NCI-H2107 treated with DMSO at 0.1 percent for 48 hours (cell line): ENCODE results near the gene CREB3L4.
"Not testable (repeated sequence)": the region's sequence is repeated elsewhere in the genome, so short reads cannot be mapped to it uniquely, and the experiment has no call there.

Source experiments
- DNase-seq: peaks from one replicate; lab custom pipeline; 2025; ENCODE audit not compliant: unreplicated experiment; lab: John Stamatoyannopoulos, UW

CREB3L4 gene

DNA sequence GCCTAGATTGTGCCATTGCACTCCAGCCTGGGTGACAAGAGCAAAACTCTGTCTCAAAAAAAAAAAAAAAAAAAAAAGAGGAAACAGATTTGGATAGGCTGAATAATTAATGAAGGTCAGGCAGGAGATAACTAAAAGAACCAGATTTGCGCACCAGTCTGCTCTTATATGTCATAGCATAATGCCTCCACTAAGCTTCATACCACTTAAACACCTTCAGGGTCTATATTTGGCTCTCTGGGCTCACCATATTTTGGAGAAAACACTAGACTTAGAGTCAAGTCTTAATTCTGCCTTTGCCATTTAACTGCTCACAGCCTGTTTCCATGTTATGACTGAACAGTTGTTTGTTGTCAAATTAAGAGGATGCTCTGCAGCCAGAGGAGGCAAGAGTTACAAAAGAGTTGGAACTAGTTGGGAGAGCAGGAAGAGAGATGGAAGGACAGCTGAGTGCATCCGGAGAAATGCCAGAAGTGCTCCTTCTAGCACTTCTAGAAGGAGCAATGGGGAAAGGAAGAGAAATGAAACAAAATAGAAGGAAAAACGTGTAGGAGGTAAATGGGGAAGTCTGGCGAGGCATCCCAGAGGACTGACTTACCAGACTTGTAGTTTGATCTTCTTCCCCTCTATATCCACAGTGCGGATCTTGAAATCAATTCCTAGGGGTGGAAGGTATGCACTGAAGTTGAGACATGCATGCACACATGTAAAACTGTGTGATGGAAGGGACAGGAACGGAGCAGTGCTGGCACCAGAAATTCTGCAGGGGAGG, 16.6 kb downstream of the CREB3L4 start:
- no peak for DNase-seq

DNA sequence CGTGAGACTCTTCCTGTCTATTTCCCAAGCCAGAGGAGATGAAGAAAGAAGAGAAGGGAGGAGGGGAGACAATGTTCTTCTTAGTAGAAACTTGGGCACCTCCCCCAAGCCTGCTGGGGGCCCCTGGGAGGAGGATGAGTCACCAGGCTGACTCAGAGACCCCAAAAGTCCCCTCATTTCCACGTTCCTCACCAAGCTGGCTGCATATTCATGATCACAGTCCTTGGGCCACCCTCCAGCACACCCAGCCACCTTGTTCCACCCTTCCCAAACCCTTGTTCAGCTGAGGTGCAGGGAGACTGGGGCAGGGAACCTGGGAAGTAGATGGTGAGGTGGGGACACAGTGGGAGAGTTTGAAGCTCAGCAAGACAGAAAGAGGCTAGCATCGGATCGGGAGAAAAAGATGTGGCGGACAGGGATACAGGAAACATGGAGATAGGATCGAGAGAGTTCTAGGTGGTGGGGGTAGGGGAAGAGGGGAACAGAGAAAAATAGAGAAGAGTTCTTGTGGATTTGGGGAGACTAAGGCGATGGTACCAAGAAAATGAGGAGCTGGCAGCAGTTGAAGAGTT, 17.7 kb downstream of the CREB3L4 start:
- DNase-seq: no peak

DNA sequence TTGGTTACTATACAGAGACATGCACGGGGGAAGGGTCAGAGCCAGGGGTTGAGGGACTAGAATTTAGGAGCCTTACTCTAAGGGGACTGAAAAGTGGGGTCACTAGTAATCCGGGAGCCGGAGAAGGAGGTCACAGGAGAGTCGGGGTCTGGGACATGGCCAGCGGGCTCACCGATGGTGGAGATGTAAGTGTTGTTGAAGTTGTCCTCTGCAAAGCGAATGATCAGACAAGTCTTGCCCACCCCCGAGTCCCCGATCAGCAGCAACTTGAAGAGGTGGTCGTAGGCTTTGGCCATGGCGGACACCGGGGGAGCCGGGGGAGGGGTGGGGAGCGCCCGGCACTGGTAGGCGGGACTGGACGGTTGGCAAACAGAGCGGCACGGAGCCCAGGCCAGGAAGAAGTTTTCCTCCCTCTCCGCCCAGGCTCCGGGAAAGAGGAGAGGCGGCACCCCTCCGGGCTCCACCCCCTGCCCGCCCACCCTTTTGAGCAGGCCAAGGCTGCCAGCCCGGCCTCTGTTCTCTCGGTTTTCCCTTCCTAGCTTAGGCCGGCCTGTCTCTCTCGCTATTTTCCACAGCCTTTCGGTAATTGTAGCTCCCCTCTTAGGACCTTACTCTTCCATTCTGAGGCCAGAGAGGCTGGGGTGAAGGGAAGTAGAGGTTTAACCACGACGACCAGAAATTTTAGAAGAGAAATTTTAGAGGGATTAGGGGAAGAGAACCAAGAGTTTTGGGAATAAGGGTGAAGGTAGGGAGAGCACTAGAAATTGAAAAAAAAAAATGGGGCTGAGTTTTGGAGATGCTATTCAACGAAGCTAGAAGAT, 18.4 kb downstream of the CREB3L4 start, which contains the start of gene RAB13:
TSS of gene RAB13 (minus strand) at position 399 of the 821 bp plus-strand sequence. CDS start at position 296, 103 bp downstream.
- peak; percentile 54 for DNase-seq

DNA sequence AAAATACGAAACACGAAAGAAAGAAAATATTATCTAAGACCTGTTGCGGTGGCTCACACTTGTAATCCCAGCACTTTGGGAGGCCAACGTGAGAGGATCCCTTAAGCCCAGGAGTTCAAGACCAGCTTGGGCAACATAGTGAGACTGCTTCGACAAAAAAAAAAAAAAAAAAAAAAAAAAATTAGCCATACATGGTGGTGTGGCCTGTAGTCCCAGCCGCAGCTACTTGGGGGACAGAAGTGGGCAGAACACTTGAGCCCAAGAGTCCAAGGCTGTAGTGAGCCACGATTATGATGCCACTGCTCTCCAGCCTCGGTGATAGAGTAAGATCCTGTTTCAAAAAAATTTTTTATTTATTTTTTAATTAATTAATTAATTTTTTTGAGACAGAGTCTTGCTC, 19.9 kb downstream of the CREB3L4 start:
- no peak for DNase-seq

DNA sequence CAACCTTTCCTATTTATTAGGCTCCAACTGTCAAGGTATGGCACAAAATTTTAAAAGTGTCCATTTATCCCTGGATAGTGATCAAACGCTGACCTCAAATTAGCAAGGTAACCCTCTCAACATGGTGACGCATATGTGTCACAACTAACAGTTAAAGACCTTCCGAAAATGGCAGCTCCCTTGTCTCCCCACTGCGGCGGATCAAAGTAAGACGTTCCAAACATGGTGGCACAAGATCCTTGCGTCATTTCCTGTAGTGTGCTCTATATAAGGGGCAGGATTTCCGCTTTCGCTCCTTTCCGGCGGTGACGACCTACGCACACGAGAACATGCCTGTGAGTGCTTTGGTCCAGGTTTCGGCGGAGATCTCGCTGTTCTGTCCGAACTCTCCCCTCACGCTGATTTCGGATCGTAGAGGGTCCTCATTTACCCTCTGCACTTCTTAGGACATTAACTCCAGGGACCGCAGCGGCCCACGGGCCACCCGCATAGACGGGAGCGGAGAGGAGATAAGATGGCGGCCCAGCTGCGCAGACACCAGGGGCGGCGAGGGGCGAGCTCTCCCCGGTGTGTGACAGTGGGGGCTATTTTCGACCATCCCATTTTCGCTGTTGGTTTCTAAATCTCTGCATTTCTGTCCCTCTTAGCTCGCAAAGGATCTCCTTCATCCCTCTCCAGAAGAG, 22.9 kb downstream of the CREB3L4 start, which contains the start of gene RPS27:
TSS of gene RPS27 (plus strand) at position 295 of the 683 bp plus-strand sequence. CDS start at position 330, 35 bp downstream.
- peak; percentile 99 for DNase-seq

DNA sequence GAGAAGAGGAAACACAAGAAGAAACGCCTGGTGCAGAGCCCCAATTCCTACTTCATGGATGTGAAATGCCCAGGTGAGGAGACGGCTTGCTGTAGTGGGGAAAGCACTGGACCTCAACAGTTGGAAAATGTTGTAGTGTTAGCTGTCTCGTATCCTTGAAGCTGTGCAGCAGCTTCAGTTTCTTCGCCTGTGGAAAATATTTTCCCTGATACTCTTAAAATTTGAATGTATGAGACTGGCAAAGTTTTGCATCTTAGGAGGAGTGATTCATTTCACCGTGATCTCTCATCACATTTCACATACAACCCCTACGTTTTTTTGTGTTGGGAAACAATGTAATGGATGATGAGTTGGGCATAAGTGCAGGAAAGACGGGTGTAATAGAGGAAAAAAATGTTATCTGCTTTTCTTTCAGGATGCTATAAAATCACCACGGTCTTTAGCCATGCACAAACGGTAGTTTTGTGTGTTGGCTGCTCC, 23.5 kb downstream of the CREB3L4 start:
- DNase-seq: no peak

DNA sequence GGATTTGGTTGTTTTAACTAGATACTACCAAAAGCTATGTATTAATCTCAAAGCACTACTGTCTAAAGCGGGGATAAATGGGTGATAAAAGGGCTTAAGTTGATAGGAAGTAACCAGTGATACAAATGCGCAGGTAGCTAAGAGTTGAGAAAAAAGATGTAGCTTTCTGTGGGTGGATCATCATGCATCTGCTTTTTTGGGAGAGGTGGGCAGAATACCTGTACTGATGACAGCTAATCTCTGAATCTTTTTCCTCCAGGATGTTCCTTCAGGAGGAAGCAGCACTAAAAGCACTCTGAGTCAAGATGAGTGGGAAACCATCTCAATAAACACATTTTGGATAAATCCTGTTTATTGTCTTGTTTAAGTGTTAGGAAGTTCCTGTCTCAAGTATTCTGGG, 24.1 kb downstream of the CREB3L4 start:
- no peak for DNase-seq

DNA sequence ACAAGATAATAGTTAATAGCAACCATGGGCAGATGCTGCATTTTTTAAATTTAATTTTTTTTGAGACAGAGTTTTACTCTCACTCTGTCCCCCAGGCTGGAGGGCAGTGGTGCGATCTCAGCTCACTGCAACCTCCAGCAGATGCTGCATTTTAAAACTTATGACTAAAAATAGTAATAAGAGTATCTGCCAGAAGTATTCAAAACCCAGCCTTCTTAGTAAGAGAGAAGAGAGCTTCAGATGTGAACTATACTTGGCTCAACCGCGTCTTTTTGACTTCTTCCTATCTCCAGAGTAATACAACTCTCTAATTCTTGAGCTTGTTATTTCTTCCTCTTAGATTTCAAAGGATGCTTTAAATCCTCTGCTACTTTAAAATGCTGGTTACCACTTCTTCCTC, 27.5 kb downstream of the CREB3L4 start:
- DNase-seq: no peak

DNA sequence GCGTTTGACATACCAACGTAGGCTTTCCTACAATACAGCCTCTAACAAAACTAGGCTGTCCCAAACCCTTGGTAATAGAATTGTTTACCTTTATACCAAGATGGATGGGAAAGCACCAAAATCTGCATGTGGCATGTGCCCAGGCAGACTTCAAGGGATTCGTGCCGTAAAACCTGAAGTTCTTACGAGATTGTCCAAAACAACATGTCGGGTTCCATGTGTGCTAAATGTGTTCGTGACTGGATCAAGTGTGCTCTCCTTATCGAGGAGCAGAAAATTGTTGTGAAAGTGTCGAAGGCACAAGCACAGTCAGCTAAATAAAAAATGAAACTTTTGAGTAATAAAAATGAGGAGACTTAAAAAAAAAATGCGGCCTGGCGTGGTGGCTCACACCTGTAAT, 27.9 kb downstream of the CREB3L4 start:
- DNase-seq: no peak

DNA sequence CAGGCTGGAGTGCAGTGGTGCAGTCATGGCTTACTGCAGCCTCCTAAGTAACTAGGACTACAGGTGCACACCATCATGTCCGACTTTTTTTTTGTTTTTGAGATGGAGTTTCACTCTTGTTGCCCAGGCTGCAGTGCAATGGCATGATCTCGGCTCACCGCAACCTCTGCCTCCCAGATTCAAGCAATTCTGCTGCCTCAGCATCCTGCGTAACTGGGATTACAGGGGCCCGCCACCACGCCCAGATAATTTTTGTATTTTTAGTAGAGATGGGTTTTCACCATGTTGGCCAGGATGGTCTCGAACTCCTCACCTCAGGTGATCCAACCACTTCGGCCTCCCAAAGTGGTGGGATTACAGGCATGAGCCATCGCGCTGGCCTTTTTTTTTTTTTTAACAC, 29.2 kb downstream of the CREB3L4 start:
- not testable (repeated sequence) for DNase-seq

DNA sequence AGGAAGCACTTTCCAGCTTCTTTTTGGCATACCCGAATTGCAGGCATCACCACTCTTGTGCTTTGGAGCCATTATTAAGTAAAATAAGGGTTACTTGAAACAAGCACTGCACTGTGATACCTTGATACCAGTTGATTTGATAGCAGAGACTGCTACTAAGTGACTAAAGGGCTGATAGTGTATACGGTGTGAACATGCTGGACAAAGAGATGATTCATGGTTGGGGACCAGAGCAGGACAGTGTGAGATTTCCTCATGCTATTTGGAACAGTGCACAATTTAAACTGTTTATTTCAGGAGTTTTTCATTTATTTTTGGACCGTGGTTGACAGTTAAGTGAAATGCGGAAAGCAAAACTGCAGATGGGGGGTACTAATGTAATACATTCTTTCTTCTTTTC, 32.7 kb downstream of the CREB3L4 start:
- DNase-seq: no peak

DNA sequence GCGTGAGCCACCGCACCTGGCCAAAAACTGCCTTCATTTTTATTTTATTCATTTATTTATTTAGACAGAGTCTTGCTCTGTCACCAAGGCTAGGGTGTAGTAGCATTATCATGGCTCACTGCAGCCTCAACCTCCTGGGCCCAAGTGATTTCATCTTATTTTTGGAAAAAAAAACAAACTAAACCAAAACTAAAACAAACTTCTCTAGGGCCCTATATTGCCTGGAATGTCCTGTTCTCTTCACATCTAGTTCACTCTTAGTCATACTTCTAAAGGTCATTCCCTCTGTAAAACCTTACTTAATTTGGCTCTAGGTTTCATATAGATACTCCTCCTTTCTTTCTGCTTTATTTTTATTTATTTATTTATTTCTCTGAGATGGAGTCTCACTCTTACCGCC, 38.4 kb downstream of the CREB3L4 start:
- DNase-seq: no peak

DNA sequence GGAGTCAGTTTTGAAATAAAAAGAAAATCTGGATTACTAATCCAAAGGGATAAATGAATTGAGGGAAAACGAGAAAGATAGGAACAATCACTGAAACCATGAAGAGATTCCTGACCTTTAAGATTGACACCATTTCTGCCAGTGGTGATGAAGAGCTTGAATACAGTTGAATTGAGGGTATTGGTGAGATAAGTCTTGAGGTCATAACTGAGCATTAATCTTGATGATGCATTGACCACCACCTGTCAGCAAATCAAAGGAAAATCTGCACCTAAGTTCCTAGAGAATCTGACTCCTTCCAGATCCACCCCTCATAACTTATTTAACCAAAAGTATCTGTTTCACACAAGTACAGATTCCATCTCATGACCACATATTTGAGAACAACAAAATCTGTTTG, 44.4 kb downstream of the CREB3L4 start:
- DNase-seq: no peak

DNA sequence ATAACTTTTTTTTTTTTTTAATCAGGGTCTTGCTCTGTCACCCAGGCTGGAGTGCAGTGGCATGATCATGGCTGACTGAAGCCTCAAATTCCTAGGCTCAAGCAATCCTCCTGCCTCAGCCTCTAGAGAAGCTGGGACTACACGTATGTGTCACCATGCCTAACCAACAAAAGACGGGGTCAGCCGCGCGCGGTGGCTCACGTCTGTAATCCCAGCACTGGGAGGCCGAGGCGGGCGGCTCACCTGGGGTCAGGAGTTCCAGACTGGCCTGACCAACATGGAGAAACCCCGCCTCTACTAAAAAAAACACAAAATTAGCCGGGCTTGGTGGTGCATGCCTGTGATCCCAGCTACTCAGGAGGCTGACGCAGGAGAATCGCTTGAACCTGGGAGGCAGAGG, 44.8 kb downstream of the CREB3L4 start:
- not testable (repeated sequence) for DNase-seq

DNA sequence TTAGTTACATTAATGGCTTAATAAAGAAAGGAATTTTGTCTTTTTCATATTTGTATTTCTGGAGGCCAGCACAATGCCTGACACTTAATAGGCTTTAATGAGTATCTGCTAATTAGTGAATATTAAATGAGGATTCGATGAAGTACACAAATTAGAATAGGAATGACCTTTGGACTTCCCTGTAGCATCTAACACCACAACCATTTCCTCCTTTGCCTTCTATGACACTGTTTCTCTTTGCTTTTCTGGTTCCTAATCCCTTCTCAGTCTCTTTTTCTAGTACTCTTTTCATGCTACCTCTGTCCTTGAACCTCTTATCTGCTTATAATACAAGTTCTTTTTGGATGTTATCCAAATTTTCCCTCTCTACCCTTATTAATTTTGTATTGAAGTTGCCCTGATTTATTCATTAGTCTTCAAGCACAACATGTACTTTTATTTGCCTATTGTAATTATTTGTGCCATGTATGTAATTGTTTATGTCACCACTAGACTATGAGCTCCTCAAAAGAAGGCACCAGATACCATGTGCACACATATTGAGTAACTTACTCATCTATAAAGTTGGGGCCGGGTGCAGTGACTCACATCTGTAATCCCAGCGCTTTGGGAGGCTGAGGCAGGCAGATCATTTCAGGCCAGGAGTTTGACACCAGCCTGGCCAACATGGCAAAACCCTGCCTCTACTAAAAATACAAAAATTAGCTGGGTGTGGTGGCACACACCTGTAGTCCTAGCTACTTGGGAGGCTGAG, 46.6 kb downstream of the CREB3L4 start:
- DNase-seq: no peak

DNA sequence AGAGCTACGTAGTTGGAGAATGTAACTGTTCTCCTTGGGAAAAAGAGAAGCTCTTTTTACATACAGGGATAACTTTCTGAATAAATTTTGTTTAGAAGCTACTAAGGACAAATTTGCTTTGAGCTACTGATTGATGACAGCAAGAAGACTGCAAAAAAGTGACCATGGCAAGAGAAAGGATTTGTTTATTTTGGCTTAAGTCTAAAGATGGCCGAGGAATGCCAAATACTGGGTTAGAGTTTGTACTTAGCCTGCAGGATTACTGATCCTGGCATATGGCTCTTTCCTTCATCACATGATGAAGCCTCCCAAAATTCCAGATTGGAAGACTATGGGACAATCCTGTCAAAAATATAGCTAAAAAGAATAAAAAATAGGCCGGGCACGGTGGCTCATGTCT, 51.6 kb downstream of the CREB3L4 start:
- DNase-seq: no peak

DNA sequence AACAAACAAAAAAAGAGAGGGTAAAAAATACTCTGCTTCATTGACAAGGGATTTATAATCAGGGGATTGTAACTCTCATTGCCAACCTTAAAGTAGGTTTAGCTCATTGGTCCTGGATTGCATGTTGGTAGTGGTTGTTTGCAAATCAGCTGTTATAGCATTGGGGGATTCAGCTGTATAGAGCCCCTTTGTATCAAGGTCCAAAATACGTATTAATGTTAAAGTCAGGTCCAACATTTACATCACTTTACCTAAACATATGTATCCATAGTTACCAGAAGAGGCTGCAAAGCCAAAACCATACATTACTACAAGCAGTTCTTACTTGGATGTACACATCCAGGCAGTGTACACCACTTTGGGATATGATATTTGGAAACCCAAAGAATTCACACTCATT, 52.2 kb downstream of the CREB3L4 start:
- no peak for DNase-seq
